BJ (cell line): ENCODE data around the gene ADAMTSL5. TPM values are rescaled to one million over a fixed set of nuclear protein-coding genes. Genes with fewer than 3 reads are reported as not detected.

Source experiments
- CTCF ChIA-PET: fragments of 350-600 bp; formaldehyde crosslinking; extraction: SDS; loops from one replicate; lab custom pipeline; 2021; ENCODE audit warnings: antibody characterized with exemption, inconsistent platforms; lab: Yijun Ruan, JAX
- POLR2A ChIA-PET: fragments of 300-600 bp; sonication (Branson Sonifier 250); formaldehyde crosslinking; extraction: SDS; loops from one replicate; lab custom pipeline; 2021; ENCODE audit warnings: antibody characterized with exemption; lab: Charles Lee
- DNase-seq: peaks from one replicate; pipeline ENCODE4 v3.0.0-alpha.2; 2011; ENCODE audit warnings: low read depth
- H3K27me3 ChIP-seq: 2 replicates; pipeline ENCODE4 v1.6.0; 2011; ENCODE audit warnings: low read length; ENCODE audit not compliant: control insufficient read depth, insufficient read depth
- H3K36me3 ChIP-seq: 2 replicates; pipeline ENCODE4 v1.5.1; 2011; ENCODE audit warnings: low read length; ENCODE audit not compliant: control insufficient read depth, insufficient read depth
- H3K4me3 ChIP-seq: 2 replicates; pipeline ENCODE4 v1.5.1; 2011; ENCODE audit warnings: low read depth, mild to moderate bottlenecking, control low read depth, low read length
- polyA plus RNA-seq: library from polyadenylated mRNA; depleted of rRNA; stranded (reverse); fragments of >200 nt; gene quantifications from 2 replicates; pipeline ENCODE4 v1.2.3, GENCODE V29; 2011
- TF ChIP-seq, protein P1 (sequence below): IDR thresholded peaks from 2 replicates; pipeline ENCODE4 v1.5.1; 2011; ENCODE audit warnings: low read depth, mild to moderate bottlenecking, control low read depth, inconsistent platforms, low read length, moderate library complexity; ENCODE audit not compliant: insufficient read depth

The ADAMTSL5 gene
- polyA plus RNA-seq, 1 experiment: 21.5 TPM

- POLR2A ChIA-PET: no interaction called here
- no peaks in the 10 kb centered on the region for H3K36me3 ChIP-seq
- CTCF ChIA-PET: no interaction called here
- H3K4me3 ChIP-seq: no peak overlapping the region
- no peaks in the 10 kb centered on the region for H3K27me3 ChIP-seq
- no peak for DNase-seq
- TF ChIP-seq, protein P1, sequence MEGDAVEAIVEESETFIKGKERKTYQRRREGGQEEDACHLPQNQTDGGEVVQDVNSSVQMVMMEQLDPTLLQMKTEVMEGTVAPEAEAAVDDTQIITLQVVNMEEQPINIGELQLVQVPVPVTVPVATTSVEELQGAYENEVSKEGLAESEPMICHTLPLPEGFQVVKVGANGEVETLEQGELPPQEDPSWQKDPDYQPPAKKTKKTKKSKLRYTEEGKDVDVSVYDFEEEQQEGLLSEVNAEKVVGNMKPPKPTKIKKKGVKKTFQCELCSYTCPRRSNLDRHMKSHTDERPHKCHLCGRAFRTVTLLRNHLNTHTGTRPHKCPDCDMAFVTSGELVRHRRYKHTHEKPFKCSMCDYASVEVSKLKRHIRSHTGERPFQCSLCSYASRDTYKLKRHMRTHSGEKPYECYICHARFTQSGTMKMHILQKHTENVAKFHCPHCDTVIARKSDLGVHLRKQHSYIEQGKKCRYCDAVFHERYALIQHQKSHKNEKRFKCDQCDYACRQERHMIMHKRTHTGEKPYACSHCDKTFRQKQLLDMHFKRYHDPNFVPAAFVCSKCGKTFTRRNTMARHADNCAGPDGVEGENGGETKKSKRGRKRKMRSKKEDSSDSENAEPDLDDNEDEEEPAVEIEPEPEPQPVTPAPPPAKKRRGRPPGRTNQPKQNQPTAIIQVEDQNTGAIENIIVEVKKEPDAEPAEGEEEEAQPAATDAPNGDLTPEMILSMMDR: no peak
These were observed 28.8 kb downstream of the ADAMTSL5 start for GRCh38 chr19:1483979-1484428.

- no peaks in the 10 kb centered on the region for H3K36me3 ChIP-seq
- ChIA-PET POLR2A (no interaction called here), CTCF (no interaction called here)
- no peaks in the 10 kb centered on the region for H3K27me3 ChIP-seq
- TF ChIP-seq, protein P1: no peak
- H3K4me3 ChIP-seq: no peak overlapping the region
- no peak for DNase-seq
These were observed 29.5 kb downstream of the ADAMTSL5 start for GRCh38 chr19:1483131-1483978.

GRCh38 chr19:1482361-1483130 is 30.3 kb downstream of the ADAMTSL5 start:
- TF ChIP-seq, protein P1: no peak
- ChIA-PET CTCF (interaction anchor here (1.4 kb wide), 1 partner anchor 37 kb away, joined by 6 read pairs; no protein-coding TSS in a partner anchor), POLR2A (no interaction called here)
- no peaks in the 10 kb centered on the region for H3K36me3 ChIP-seq
- H3K27me3 ChIP-seq: no peaks in the 10 kb centered on the region
- H3K4me3 ChIP-seq: no peak overlapping the region
- no peak for DNase-seq

DNA sequence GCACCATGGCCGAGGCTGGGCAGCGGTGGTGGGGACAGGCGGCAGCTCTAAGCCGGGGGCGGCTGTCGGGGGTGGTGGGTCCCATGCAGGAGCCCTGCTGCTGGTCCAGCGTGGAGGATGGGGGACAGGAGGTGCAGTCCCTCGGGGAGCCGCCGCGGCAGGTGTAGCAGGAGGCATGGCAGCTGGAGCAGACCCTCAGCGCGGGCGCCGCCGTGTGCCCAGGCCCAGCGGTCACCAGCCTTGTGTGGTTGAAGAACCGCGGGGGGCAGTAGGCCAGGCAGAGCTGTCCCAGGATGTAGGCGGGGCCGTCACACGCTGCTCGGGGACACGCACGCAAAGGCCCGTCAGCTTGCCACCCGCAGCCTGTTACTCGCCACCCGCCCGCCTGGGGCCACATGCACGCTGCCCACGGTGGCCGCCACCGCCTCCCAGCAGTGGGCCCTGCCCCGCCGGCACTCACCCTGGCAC is 30.9 kb downstream of the ADAMTSL5 start:
- Histone ChIP-seq H3K36me3 (0 out of 2 replicates have a peak, but pooled peaks cover 1% of the 10 kb centered on the region), H3K27me3 (no peaks in the 10 kb centered on the region), H3K4me3 (no peak overlapping the region)
- DNase-seq: no peak
- ChIA-PET CTCF (interaction anchor here (1.4 kb wide), 1 partner anchor 36 kb away, joined by 6 read pairs; no protein-coding TSS in a partner anchor), POLR2A (no interaction called here)
- TF ChIP-seq, protein P1: no peak
